ENCODE results near the gene EFHD1. TPM values are rescaled to one million over a fixed set of nuclear protein-coding genes. Genes with fewer than 3 reads are reported as not detected.

The EFHD1 gene
- total and polyA plus RNA-seq, 2 of the 13 experiments (the other 11 are each of a cell fraction or from before 2014, with no cell fraction given), result 0.09 TPM; not detected in 1

GRCh38 chr2:232697807-232698110 lies 64.4 kb downstream of the EFHD1 start (continued):
- TF ChIP-seq, protein P1, sequence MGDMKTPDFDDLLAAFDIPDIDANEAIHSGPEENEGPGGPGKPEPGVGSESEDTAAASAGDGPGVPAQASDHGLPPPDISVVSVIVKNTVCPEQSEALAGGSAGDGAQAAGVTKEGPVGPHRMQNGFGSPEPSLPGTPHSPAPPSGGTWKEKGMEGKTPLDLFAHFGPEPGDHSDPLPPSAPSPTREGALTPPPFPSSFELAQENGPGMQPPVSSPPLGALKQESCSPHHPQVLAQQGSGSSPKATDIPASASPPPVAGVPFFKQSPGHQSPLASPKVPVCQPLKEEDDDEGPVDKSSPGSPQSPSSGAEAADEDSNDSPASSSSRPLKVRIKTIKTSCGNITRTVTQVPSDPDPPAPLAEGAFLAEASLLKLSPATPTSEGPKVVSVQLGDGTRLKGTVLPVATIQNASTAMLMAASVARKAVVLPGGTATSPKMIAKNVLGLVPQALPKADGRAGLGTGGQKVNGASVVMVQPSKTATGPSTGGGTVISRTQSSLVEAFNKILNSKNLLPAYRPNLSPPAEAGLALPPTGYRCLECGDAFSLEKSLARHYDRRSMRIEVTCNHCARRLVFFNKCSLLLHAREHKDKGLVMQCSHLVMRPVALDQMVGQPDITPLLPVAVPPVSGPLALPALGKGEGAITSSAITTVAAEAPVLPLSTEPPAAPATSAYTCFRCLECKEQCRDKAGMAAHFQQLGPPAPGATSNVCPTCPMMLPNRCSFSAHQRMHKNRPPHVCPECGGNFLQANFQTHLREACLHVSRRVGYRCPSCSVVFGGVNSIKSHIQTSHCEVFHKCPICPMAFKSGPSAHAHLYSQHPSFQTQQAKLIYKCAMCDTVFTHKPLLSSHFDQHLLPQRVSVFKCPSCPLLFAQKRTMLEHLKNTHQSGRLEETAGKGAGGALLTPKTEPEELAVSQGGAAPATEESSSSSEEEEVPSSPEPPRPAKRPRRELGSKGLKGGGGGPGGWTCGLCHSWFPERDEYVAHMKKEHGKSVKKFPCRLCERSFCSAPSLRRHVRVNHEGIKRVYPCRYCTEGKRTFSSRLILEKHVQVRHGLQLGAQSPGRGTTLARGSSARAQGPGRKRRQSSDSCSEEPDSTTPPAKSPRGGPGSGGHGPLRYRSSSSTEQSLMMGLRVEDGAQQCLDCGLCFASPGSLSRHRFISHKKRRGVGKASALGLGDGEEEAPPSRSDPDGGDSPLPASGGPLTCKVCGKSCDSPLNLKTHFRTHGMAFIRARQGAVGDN (CRISPR knock-in tag; IDR thresholded peaks at IDR 0.05), result no peak
- TF ChIP-seq HOXA3 (CRISPR knock-in tag; IDR thresholded peaks at IDR 0.05) (no peak), CCDC6 (CRISPR knock-in tag; IDR thresholded peaks at IDR 0.05) (no peak), PCBP2 (optimal IDR thresholded peaks at IDR 0.05; ENCODE audit: low read depth, low read length, poor library complexity, severe bottlenecking) (no peak), ZKSCAN5 (CRISPR knock-in tag; IDR thresholded peaks at IDR 0.05) (no peak), XBP1 (CRISPR knock-in tag; IDR thresholded peaks at IDR 0.05) (no peak), HDAC2 (CRISPR knock-in tag; IDR thresholded peaks at IDR 0.05) (peak; percentile 58; the same call in 1 of the 2 replicates), ZBTB43 (CRISPR knock-in tag; conservative IDR thresholded peaks at IDR 0.05) (no peak), SMAD3 (CRISPR knock-in tag; IDR thresholded peaks at IDR 0.05) (0 out of 2 replicates have a peak, but pooled peaks have one; percentile 16), ZNF770 (CRISPR knock-in tag; IDR thresholded peaks at IDR 0.05) (no peak), HDAC1 (CRISPR knock-in tag; IDR thresholded peaks at IDR 0.05) (no peak), ZSCAN9 (CRISPR knock-in tag; IDR thresholded peaks at IDR 0.05; ENCODE audit: borderline replicate concordance) (no peak; the same call in 1 of the 2 replicates)
- TF ChIP-seq, protein P2, sequence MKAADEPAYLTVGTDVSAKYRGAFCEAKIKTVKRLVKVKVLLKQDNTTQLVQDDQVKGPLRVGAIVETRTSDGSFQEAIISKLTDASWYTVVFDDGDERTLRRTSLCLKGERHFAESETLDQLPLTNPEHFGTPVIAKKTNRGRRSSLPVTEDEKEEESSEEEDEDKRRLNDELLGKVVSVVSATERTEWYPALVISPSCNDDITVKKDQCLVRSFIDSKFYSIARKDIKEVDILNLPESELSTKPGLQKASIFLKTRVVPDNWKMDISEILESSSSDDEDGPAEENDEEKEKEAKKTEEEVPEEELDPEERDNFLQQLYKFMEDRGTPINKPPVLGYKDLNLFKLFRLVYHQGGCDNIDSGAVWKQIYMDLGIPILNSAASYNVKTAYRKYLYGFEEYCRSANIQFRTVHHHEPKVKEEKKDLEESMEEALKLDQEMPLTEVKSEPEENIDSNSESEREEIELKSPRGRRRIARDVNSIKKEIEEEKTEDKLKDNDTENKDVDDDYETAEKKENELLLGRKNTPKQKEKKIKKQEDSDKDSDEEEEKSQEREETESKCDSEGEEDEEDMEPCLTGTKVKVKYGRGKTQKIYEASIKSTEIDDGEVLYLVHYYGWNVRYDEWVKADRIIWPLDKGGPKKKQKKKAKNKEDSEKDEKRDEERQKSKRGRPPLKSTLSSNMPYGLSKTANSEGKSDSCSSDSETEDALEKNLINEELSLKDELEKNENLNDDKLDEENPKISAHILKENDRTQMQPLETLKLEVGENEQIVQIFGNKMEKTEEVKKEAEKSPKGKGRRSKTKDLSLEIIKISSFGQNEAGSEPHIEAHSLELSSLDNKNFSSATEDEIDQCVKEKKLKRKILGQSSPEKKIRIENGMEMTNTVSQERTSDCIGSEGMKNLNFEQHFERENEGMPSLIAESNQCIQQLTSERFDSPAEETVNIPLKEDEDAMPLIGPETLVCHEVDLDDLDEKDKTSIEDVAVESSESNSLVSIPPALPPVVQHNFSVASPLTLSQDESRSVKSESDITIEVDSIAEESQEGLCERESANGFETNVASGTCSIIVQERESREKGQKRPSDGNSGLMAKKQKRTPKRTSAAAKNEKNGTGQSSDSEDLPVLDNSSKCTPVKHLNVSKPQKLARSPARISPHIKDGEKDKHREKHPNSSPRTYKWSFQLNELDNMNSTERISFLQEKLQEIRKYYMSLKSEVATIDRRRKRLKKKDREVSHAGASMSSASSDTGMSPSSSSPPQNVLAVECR (CRISPR knock-in tag; IDR thresholded peaks at IDR 0.05; ENCODE audit: borderline replicate concordance), result no peak
- TF ChIP-seq, protein P3, sequence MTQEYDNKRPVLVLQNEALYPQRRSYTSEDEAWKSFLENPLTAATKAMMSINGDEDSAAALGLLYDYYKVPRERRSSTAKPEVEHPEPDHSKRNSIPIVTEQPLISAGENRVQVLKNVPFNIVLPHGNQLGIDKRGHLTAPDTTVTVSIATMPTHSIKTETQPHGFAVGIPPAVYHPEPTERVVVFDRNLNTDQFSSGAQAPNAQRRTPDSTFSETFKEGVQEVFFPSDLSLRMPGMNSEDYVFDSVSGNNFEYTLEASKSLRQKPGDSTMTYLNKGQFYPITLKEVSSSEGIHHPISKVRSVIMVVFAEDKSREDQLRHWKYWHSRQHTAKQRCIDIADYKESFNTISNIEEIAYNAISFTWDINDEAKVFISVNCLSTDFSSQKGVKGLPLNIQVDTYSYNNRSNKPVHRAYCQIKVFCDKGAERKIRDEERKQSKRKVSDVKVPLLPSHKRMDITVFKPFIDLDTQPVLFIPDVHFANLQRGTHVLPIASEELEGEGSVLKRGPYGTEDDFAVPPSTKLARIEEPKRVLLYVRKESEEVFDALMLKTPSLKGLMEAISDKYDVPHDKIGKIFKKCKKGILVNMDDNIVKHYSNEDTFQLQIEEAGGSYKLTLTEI (CRISPR knock-in tag; conservative IDR thresholded peaks at IDR 0.05), result no peak

Measured in HepG2 (cell line).